ENCODE results near the gene MFRP.
A peak's percentile ranks its signal among the peaks of the same experiment; 100 is the strongest.

Gene MFRP

GRCh38 chr11:119316729-119317591, 29.5 kb downstream of the MFRP start, which contains the start of gene MCAM:
Gene MCAM, minus strand, starts transcription at chr11:119317130. Its CDS starts 29 bp downstream, at chr11:119317101.
- DNase-seq, result peak; percentile 88

DNA sequence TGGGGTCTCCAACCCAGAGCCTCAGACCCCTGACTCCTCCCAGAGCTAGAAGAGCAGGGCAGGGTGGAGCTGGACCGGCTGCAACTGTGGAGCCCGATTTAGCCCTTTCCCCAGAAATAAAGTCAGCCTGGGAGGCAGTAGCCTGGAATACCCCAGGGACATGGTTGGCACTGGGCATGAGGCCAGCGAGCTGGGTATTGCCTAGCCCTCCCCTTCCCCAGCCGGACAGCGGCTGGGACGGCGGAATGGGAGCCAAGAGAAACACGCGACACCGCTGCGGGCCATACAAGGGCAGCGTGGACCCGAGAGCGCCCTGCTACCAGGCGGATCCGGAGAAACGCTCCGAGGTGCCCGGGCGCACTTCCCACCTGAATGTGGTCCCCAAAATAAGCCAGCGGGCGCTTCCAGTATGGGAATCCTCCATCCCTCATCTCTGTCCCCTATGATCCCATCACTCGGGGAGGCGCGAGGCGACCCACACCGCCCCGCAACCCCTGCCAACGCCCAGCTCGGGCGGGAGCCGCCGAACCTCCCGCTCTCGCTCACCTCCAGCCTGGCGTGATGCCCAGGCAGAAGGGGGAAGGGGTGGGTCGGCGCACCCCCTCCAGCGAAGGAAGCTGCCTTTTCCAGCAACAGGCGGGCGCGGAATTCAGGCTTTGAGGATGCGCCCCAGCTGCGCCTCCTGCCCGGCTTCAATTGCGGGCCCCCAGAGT, 30.3 kb downstream of the MFRP start:
- peak; percentile 64 for DNase-seq

- peak; percentile 91 for DNase-seq
These were observed 31.1 kb downstream of the MFRP start for GRCh38 chr11:119315131-119316015.

GRCh38 chr11:119314726-119315125, 31.8 kb downstream of the MFRP start:
- DNase-seq, result no peak

GRCh38 chr11:119310682-119311052, 35.8 kb downstream of the MFRP start:
- no peak for DNase-seq

DNA sequence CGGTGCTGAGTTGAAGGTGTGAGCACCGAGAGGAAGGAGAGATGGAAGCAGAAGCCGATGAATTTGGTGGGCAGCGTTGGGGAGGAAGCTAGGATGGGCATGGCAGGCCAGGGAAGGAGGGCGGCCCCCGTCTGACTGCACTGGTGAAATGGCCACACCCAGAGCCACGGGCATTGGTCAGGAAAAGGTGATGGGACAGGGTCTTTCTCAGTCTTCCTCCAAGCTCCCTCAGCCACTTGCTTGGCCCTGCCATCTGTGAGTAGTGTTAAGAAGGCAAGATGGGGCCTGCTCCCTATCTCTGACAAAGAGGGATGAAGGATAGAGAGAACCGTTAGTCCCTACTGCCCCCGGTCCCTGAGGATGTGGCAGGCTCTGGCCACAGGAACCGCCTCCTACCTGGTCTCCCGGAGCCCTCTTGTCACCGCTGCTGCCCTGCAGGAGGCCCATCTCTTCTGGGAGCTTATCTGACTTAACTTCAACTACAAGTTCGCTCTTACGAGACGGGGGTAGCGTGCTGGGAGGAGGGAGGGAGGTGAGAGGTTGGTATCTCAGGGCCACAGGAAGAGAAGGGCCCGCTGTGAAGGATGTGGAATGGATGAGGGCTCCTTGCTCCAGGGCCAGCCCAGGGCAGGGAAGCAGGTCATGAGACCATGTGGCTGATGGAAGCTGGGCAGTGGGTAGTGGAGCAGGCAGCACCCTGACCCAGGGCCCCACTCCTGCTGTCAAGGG, 36.4 kb downstream of the MFRP start:
- no peak for DNase-seq

DNA sequence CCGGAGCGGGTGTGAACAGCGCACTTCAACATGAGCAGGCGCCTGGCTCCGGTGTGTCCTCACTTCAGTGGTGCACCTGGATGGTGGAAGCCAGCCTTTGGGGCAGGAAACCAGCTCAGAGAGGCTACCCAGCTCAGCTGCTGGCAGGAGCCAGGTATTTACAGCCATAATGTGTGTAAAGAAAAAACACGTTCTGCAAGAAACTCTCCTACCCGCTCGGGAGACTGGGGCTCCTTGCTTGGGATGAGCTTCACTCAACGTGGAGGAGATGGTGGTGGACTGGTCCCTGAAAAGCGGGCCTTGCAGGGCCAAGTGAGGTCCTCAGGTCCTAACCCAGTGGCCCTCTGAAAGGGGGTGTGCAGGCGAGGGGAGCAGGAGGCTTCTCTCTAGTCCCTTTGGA, 37.1 kb downstream of the MFRP start:
- DNase-seq, result no peak

DNA sequence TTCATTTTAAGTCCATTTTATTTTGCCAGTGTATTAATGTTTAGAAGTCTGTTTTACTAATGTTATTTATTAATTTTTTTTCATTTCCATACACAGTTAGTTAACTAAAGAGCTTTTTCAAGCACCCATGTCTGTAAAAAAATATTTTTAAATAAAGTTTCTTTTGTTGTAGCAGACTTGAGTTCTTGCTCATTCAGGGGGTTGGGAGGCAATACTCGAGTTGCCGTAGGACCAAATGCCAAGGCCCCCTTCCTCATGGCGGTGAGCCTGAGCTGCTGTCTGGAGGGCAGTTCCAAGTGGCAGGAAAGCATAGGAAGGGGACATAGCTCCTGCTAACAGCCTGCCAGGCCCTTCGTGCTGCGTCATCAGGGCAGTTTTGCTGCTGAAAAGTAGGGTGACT, 38.5 kb downstream of the MFRP start:
- DNase-seq, result no peak

DNA sequence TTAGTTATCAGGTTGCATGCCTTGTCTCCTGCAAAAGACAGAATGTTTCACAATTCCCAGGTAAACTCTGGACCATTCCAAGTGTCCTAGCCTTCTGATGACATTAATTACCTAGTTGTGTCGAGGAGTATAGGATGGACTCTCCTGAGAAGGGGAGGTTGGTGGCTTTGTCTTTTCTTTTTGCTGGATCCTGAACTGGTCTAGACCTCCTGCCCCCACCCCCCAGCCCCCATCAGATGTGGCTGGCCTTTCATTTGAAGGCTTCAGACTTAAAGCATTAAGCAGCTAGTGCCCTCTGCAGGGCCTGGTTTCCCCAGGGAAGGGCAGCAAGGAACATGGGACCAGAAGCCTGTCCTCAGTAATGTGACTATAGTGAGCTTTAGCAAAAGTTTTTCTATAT, 39.3 kb downstream of the MFRP start:
- DNase-seq, result peak; percentile 63

GRCh38 chr11:119306373-119306890, 40.1 kb downstream of the MFRP start:
- DNase-seq, result no peak

DNA sequence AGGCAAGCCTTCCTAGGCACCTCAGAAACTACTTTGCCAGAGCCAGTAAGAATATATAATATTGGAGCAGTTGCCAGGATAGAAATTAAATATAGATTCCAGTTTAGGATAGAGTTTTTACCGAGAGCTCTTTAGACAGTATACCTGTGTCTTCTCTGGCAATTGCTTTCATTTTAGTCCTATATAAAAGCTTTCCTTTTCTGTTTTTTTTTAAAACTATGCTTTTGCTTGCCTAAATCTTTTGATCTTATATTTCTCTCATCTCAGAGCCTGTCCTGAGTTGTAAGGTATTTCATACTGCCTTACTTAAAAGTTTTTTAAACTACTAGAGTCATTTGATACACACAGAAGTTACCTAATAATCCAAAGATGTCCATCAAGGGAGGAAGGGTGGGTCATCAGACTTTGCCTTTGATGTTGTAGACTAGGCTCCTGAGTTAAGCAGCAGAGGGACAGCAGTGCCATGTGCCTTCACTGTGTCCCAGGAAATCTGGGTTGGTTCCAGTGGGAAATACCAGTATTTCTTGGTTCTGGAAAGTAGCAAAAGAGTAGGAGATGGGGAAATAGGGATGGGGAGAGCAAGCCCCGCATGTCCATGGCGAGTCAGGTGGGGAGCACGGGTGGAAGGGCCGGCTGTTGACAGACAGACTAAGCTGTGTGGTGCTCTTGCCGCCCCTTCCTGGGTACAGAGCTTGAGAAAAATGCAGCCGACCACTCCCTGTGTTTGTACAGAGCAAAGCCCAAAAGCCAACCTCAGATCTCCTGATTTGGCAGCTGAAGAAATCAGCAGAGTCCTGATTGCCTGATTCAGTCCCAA, 40.7 kb downstream of the MFRP start:
- DNase-seq, result no peak

- peak; percentile 7 for DNase-seq
These were observed 43.2 kb downstream of the MFRP start for GRCh38 chr11:119303227-119303718.

DNA sequence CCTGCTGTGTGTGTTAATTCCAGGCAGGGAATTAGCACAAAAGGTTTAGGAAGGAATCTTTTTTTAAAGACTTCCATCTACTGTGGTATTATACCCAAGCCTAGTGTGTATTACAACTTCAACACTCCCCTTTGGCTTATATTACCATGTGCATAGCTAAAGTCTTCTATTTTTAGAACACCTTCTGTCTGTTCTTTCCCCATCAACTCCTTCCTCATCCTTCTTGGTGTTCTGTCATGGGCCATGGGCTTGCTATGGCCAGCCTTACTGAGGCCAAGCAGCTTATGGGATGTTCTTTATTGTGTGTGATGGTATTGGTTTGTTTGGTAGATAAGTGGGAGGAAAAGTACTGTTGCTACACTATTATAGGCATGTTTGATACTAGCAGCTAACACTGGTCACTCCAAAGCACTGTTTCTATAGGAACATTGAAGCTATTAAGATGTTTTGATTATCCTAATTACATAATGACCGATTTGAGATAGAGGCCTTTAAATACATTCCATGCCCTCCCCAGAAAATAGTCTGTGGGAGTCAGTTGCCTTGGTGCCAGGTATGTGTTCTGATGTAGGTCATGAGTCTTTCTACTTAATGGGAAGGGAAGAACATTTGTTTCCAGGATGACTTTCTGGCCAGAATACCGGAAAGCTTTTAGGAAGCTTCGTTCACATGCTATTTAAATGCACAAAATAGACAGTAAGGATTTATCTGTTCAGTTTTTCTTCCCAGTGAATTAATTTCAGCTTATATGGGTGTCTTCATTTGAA, 46.1 kb downstream of the MFRP start:
- no peak for DNase-seq

DNA sequence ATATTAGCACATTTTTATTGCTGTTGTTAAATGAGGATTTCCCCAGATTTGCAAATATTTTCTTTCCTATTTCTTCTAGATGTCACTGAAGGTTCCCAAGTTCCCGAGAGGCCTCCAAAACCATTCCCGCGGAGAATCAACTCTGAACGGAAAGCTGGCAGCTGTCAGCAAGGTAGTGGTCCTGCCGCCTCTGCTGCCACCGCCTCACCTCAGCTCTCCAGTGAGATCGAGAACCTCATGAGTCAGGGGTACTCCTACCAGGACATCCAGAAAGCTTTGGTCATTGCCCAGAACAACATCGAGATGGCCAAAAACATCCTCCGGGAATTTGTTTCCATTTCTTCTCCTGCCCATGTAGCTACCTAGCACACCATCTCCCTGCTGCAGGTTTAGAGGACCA, 47.1 kb downstream of the MFRP start:
- DNase-seq, result no peak

DNA sequence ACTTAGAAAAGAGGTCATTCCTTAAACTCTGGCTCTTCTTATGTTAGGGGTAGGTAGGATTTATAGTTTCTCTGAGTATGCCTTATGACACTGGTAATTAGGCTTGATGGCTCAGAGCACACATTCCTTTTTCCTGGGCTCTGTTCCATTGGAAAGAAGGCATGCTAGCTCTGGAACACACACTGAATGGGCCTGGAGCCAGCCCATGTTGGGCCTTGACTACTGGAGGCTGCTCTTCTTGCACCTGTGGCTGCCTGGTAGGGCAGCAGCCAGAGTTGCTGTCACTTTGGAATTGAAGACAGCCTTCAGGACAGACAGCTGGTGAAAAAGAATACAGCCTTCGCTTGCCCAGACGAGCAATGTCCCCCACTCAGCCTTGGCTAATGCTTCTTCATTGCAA, 47.8 kb downstream of the MFRP start:
- DNase-seq, result no peak

- no peak for DNase-seq
These were observed 48.6 kb downstream of the MFRP start for GRCh38 chr11:119297938-119298337.

- DNase-seq, result no peak
These were observed 51.3 kb downstream of the MFRP start for GRCh38 chr11:119295178-119295577.

- no peak for DNase-seq
These were observed 53.0 kb downstream of the MFRP start for GRCh38 chr11:119293461-119293860.

GRCh38 chr11:119290894-119291497, 55.5 kb downstream of the MFRP start:
- DNase-seq, result no peak
